NCI-H526 (cell line): Measurements from ENCODE around the gene ECHS1.
"Not testable (repeated sequence)": the region's sequence is repeated elsewhere in the genome, so short reads cannot be mapped to it uniquely, and the experiment has no call there.

Source experiments
- DNase-seq, 2 experiments: peaks; one replicate each; lab custom pipeline; 2025; lab: John Stamatoyannopoulos, UW

Gene ECHS1

GRCh38 chr10:133373174-133374090, at the start of gene ECHS1:
TSS of gene ECHS1 (minus strand) at chr10:133373354. CDS start at chr10:133373333, 21 bp downstream.
- DNase-seq = peak; percentile 33 to 93

- no peak for DNase-seq
These were observed 49.2 kb upstream of the ECHS1 start for GRCh38 chr10:133422223-133422806.

GRCh38 chr10:133421336-133422222, 48.4 kb upstream of the ECHS1 start:
- DNase-seq = no peak

- no peak for DNase-seq
These were observed 47.4 kb upstream of the ECHS1 start for GRCh38 chr10:133420579-133420978.

GRCh38 chr10:133420028-133420427, 46.9 kb upstream of the ECHS1 start:
- no peak for DNase-seq

- DNase-seq = no peak
These were observed 46.2 kb upstream of the ECHS1 start for GRCh38 chr10:133419211-133419950.

GRCh38 chr10:133418289-133418993, 45.3 kb upstream of the ECHS1 start:
- no peak for DNase-seq

- DNase-seq = no peak
These were observed 42.6 kb upstream of the ECHS1 start for GRCh38 chr10:133415752-133416151.

- not testable (repeated sequence) for DNase-seq
These were observed 41.2 kb upstream of the ECHS1 start for GRCh38 chr10:133414401-133414800.

- DNase-seq = no peak
These were observed 39.2 kb upstream of the ECHS1 start for GRCh38 chr10:133412381-133412711.

GRCh38 chr10:133411523-133412380, 38.6 kb upstream of the ECHS1 start:
- no peak for DNase-seq

- no peak for DNase-seq
These were observed 32.8 kb upstream of the ECHS1 start for GRCh38 chr10:133405844-133406527.

GRCh38 chr10:133405272-133405671, 32.1 kb upstream of the ECHS1 start:
- DNase-seq = no peak

GRCh38 chr10:133403784-133404183, 30.6 kb upstream of the ECHS1 start:
- no peak for DNase-seq

- DNase-seq = no peak
These were observed 30.2 kb upstream of the ECHS1 start for GRCh38 chr10:133403359-133403758.

- DNase-seq = no peak
These were observed 29.0 kb upstream of the ECHS1 start for GRCh38 chr10:133401981-133402725.

- no peak for DNase-seq
These were observed 28.3 kb upstream of the ECHS1 start for GRCh38 chr10:133401500-133401899.

GRCh38 chr10:133400624-133401424, 27.7 kb upstream of the ECHS1 start:
- DNase-seq = no peak
